GM04504 (cell line): ENCODE results near the gene POTEB3.
"Not testable (repeated sequence)": the region's sequence is repeated elsewhere in the genome, so short reads cannot be mapped to it uniquely, and the experiment has no call there.

ENCODE experiments used
- DNase-seq: peaks from one replicate; pipeline ENCODE4 v3.0.0-alpha.2; 2012; ENCODE audit warnings: low read depth

The POTEB3 gene

GRCh38 chr15:21440399-21440798 lies at the start of gene POTEB3:
Gene POTEB3, minus strand, starts transcription at chr15:21440499. Its CDS starts 488 bp downstream, at chr15:21440011.
- DNase-seq = not testable (repeated sequence)

DNA sequence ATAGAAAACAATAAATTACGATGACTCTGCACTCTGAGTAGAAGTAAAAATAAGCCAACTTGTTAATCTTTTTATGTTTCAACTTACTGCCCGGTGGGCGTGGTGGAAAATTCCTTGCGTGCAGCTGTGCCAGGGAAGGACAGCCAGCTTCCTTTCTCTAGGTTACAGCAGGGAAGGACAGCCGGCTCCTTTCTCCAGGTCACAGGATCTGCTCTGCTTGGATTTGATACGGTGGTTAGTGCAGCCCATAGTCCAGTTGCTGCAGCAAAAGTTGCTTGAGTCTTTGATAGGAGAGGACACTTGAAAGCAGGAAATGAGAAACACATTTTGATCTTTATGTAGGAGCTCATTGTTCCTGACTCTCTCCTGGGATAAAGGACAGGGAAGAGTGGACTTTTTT lies 13.4 kb upstream of the POTEB3 start:
- not testable (repeated sequence) for DNase-seq

- not testable (repeated sequence) for DNase-seq
Observed at GRCh38 chr15:21451920-21452563, 11.7 kb upstream of the POTEB3 start.

DNA sequence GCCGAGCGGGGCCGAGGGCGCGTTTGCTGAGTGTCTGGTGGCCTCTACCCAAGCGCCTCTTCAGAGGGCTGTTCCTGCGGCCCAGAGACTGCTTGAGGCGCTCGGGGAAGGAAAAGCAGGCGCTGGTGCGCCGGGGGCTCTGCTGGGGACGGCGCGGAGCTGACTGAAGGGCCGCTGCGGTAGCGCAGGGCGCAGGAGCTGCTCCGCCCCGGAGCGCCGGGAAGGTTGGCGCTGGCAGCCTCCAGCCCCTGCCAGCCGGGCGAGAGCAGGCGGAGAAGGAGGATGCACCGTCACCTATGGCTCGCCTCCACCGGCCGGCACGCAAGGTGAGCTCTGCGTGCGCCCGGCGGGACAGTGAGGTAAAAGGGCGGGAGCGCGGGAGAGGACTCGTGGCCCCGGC lies 11.2 kb upstream of the POTEB3 start:
- not testable (repeated sequence) for DNase-seq

DNA sequence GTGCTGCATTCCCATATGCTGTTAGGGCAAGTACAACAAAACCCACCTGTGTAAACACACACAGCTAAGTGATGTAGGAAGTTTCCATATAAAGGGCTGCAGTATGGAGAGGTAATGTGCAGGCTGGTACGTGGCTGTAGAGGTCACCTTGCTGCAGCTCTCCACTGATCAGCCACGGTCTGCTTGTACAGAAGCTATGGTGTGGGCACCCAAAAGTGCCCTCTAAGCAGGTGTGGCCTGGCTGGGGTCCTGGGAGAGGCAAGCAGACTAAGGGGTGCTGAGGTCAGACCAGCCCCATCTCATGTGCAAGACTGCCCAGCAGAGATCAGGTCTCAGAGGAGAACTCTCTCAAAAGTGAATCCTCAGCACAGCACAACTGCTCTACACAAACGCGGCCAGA lies 32.9 kb downstream of the POTEB3 start:
- DNase-seq = not testable (repeated sequence)

DNA sequence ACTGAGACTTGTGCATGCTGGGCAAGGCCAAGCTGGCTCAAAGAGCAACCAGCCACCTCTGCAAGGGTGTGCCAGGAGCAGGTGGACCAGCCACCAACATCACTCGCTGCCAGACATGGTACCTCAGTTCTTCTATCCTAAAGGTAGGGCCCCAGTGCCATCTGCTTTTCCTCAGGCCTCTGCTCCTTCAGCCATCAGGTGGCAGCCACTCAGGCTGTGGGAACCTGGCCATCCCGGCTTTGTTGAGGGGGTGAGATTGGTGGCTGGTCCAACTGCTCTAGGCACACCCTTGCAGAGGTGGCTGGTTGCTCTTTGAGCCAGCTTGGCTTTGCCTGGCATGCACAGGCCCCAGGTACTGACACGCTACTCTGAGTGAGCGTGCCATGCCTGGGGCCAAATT lies 38.8 kb downstream of the POTEB3 start:
- DNase-seq = not testable (repeated sequence)

DNA sequence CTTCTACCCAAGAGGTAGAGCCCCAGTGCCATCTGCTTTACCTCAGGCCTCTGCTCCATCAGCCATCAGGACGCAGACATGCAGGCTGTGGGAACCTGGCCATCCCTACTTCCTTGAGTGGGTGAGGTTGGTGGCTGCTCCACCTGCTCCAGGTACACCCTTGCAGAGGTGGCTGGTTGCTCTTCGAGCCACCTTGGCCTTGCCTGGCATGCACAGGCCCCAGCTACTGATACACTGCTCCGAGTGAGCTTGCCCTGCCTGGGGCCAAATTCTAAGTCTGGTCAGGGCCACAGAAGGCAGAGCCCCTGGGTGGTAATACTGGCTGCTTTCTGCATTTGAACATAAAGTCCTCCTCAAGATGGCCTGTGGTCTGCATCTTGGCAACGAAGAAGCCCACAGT lies 41.2 kb downstream of the POTEB3 start:
- DNase-seq = not testable (repeated sequence)

- not testable (repeated sequence) for DNase-seq
Observed at GRCh38 chr15:21398511-21398910, 41.8 kb downstream of the POTEB3 start.

DNA sequence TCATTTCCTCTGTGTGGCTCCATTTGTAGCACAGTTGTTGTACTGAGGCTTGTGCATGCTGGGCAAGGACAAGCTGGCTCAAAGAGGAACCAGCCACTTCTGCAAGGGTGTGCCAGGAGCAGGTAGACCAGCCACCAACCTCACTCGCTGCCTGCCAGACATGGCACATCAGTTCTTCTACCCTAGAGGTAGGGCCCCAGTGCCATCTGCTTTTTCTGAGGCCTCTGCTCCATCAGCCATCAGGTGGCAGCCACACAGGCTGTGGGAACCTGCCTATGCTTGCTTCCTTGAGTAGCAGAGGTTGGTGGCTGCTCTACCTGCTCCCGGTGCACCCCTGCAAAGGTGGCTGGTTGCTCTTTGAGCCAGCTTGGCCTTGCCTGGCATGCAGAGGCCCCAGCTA lies 42.6 kb downstream of the POTEB3 start:
- not testable (repeated sequence) for DNase-seq

GRCh38 chr15:21397186-21397585 lies 43.1 kb downstream of the POTEB3 start:
- DNase-seq = not testable (repeated sequence)

DNA sequence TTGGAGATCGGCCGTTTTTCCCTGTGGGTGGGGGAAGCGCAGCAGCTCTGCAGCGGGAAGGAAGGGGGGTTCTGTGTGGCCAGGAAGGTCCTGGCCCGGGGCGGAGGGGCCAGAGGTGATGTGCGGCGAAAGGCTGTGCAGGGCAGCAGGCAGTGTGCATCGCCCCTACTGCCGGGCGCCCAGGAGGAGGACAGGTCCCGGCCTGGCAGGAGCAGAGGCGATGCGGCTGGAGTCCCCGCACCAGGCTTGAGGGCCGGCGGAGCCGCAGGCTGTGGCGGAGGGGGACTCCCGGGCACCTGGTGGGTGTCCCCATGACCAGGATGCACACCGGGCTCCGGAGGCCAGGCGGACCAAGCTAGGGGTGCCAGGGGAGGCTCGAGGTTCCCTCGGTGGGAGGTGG lies 54.3 kb downstream of the POTEB3 start:
- DNase-seq = not testable (repeated sequence)

DNA sequence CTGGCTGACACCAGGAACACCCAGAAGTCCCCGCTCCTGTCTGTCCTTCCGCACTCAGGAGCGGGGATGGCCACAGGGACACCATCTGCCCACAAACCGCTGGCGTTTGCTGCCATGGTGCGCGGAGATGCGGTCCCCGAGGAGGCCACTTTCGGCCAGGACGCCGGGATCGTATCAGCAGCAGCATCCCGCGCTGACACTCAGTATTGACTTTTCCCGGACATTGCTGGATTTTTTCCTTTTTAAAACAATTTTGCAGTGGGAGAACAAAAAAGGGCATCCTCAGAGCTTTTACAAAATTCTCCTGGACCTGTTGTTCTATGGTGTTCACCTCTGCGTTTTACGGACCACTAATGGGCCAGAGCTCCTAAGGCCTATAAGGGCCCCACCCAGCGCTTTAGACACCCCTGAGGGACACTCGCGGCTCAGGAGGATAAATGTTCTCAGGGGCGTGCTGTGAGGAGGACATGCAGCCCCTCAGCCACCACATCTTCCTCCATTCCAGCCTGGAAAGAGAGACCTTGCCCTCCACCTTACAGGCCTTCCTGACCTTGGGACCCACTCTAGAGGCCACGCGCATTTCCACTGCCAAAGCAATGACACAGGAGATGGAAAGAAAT lies 56.3 kb downstream of the POTEB3 start:
- DNase-seq = not testable (repeated sequence)

- DNase-seq = not testable (repeated sequence)
Observed at GRCh38 chr15:21373682-21374081, 66.6 kb downstream of the POTEB3 start.

DNA sequence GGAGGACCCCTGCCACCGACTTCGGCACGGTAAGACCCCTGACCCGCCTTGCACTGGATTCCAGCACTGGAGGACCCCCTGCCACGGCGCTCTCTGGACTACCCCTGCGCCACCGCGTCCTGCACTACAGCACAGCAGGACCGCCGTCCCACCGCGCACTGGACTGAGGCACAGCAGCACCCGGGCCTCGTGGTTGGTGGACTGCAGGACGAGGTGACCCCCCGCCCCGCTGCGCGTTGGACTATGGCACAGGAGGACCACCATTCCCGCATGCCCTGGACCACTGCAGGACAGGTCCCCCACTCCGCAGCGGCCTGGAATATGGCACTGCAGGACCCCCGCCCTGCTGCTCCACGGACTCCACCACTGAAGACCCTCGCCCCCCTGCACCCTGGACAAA lies 71.1 kb downstream of the POTEB3 start:
- not testable (repeated sequence) for DNase-seq

DNA sequence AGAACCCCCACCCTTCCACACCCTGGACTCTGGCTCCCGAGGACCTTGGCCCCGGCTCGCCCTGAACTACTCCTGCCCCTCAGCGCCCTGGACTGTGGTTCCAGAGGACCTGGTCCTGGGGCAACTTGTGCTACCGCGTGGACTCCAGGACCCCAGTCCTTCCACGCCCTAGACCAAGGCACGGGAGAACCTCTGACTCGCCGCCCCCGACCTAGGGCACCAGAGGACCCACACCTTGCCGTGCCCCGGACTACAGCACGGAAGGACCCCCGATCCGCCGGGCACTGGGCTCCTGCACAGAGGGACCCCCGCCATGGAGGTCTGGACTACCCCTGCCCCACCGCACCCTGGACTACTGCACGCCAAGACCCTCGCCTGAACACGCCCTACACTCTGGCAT lies 71.7 kb downstream of the POTEB3 start:
- DNase-seq = not testable (repeated sequence)
